ENCODE measurements around the gene TRERF1.
A peak's percentile ranks its signal among the peaks of the same experiment; 100 is the strongest.

The TRERF1 gene

GRCh38 chr6:42268016-42268834 lies 183.5 kb downstream of the TRERF1 start:
- in situ Hi-C loops (cut with HindIII; ENCODE audit: low sequenced_read_pairs), result no loop called here
- H3K4me3 ChIP-seq (ENCODE audit: low read depth, low read length), result no peak overlapping the region
- no peak for TF ChIP-seq CTCF (IDR thresholded peaks at IDR 0.05; ENCODE audit: low read depth, low read length, missing control alignments)
- DNase-seq (ENCODE audit: low read depth), result no peak

- in situ Hi-C loops (cut with HindIII; ENCODE audit: low sequenced_read_pairs), result no loop called here
These were observed 185.2 kb downstream of the TRERF1 start for GRCh38 chr6:42266538-42266937.

GRCh38 chr6:42264852-42265390 lies 186.8 kb downstream of the TRERF1 start:
- TF ChIP-seq CTCF (IDR thresholded peaks at IDR 0.05; ENCODE audit: low read depth, low read length, missing control alignments), result no peak
- in situ Hi-C loops (cut with HindIII; ENCODE audit: low sequenced_read_pairs), result no loop called here
- no peak for DNase-seq (ENCODE audit: low read depth)
- H3K4me3 ChIP-seq (ENCODE audit: low read depth, low read length), result no peak overlapping the region

More at GRCh38 chr6:42266538-42266937, 185.2 kb downstream of the TRERF1 start:
- DNase-seq (ENCODE audit: low read depth), result no peak
- no peak for TF ChIP-seq CTCF (IDR thresholded peaks at IDR 0.05; ENCODE audit: low read depth, low read length, missing control alignments)
- H3K4me3 ChIP-seq (ENCODE audit: low read depth, low read length), result no peak overlapping the region

- H3K4me3 ChIP-seq (ENCODE audit: low read depth, low read length), result no peak overlapping the region
- TF ChIP-seq CTCF (IDR thresholded peaks at IDR 0.05; ENCODE audit: low read depth, low read length, missing control alignments), result no peak
- DNase-seq (ENCODE audit: low read depth), result no peak
- in situ Hi-C loops (cut with HindIII; ENCODE audit: low sequenced_read_pairs), result no loop called here
These were observed 187.4 kb downstream of the TRERF1 start for GRCh38 chr6:42264162-42264851.

GRCh38 chr6:42263165-42263728 lies 188.5 kb downstream of the TRERF1 start:
- no peak overlapping the region for H3K4me3 ChIP-seq (ENCODE audit: low read depth, low read length)
- no peak for DNase-seq (ENCODE audit: low read depth)
- TF ChIP-seq CTCF (IDR thresholded peaks at IDR 0.05; ENCODE audit: low read depth, low read length, missing control alignments), result no peak
- in situ Hi-C loops (cut with HindIII; ENCODE audit: low sequenced_read_pairs), result no loop called here

- no peak overlapping the region for H3K4me3 ChIP-seq (ENCODE audit: low read depth, low read length)
- in situ Hi-C loops (cut with HindIII; ENCODE audit: low sequenced_read_pairs), result no loop called here
- TF ChIP-seq CTCF (IDR thresholded peaks at IDR 0.05; ENCODE audit: low read depth, low read length, missing control alignments), result peak; percentile 63
- DNase-seq (ENCODE audit: low read depth), result no peak
These were observed 190.8 kb downstream of the TRERF1 start for GRCh38 chr6:42260972-42261371.
